COLO829 (cell line): ENCODE data around the gene BRI3.

Source experiments
- DNase-seq: peaks from one replicate; pipeline ENCODE4 v3.0.0; 2012; ENCODE audit warnings: low spot score

Gene BRI3

GRCh38 chr7:98252425-98253054, 28.9 kb upstream of the BRI3 start:
- no peak for DNase-seq

- DNase-seq: no peak
Observed at GRCh38 chr7:98254516-98254915, 27.0 kb upstream of the BRI3 start.

GRCh38 chr7:98254951-98255610, 26.4 kb upstream of the BRI3 start:
- no peak for DNase-seq

GRCh38 chr7:98256431-98256830, 25.1 kb upstream of the BRI3 start:
- DNase-seq: no peak

GRCh38 chr7:98257701-98258100, 23.8 kb upstream of the BRI3 start:
- no peak for DNase-seq

- DNase-seq: no peak
Observed at GRCh38 chr7:98265841-98266271, 15.6 kb upstream of the BRI3 start.

- DNase-seq: no peak
Observed at GRCh38 chr7:98266840-98267239, 14.6 kb upstream of the BRI3 start.

- no peak for DNase-seq
Observed at GRCh38 chr7:98267303-98267702, 14.2 kb upstream of the BRI3 start.

GRCh38 chr7:98276241-98276761, 5.2 kb upstream of the BRI3 start:
- DNase-seq: no peak

- no peak for DNase-seq
Observed at GRCh38 chr7:98278408-98278807, 3.1 kb upstream of the BRI3 start.

GRCh38 chr7:98278936-98279335, 2.5 kb upstream of the BRI3 start:
- DNase-seq: no peak

- DNase-seq: no peak
Observed at GRCh38 chr7:98280296-98280695, 1.2 kb upstream of the BRI3 start.

- no peak for DNase-seq
Observed at GRCh38 chr7:98281757-98282606, 496 bp downstream of the BRI3 start.

- no peak for DNase-seq
Observed at GRCh38 chr7:98282703-98283102, 1.2 kb downstream of the BRI3 start.

- DNase-seq: no peak
Observed at GRCh38 chr7:98283127-98283886, 1.8 kb downstream of the BRI3 start.

GRCh38 chr7:98283887-98284222, 2.4 kb downstream of the BRI3 start:
- no peak for DNase-seq

- DNase-seq: peak; percentile 82
Observed at GRCh38 chr7:98284335-98285036, 3.0 kb downstream of the BRI3 start.

GRCh38 chr7:98285157-98286092, 3.9 kb downstream of the BRI3 start:
- no peak for DNase-seq

GRCh38 chr7:98286093-98286539, 4.6 kb downstream of the BRI3 start:
- peak; percentile 63 for DNase-seq
